Umbilical cord (tissue), 2 donors: ENCODE measurements around the gene CTRB2. TPM values are rescaled to one million over a fixed set of nuclear protein-coding genes. Genes with fewer than 3 reads are reported as not detected.

Experiments
- DNase-seq: peaks from one replicate; pipeline ENCODE4 v3.0.0-alpha.2; 2015; ENCODE audit warnings: low spot score
- total RNA-seq: library from RNA; depleted of rRNA; stranded (reverse); fragments of >200 nt; gene quantifications from one replicate; pipeline ENCODE4 v1.2.3, GENCODE V29; 2014; ENCODE audit warnings: low replicate concordance; ENCODE audit not compliant: insufficient read depth

CTRB2 gene
- not detected for total RNA-seq

DNA sequence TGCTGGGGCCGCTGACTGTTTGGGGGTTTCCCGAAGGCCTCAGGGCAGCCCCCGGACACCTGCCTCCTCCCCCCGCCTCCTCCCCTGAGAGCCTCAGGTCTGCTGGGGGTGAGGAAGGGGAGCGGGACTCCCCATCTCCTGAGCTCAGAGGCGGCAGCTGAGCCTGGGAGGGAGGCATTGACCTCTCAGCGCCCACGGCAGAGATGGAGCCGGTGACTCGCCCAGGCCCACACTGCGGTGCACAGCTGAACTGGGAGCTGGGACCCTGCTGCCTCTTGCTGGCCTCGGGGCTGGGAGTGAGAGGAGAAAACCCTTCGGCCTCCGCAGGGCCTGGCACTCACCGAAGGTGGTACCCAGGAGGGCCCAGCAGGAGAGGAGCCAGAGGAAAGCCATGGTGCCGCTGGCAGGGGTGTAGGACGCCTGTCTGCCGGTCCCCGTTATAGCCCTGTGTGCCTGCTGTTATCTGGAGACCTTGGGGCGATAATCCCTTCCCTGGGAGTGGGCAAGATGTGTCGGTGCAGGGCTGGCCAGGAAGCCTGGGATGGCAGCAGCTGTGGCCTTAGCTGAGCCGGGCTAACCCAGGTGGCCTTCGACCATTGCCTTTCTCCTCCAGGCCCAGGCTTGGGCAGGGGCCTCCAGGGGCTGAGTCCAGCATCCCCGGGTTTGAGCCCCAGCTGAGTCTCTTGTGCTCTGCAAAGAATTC is at the start of gene CTRB2:
TSS of gene CTRB2 (minus strand) at position 413 of the 703 bp plus-strand sequence. CDS start at position 393, 20 bp downstream.
- DNase-seq: no peak

GRCh38 chr16:75256059-75256571 is 49.2 kb upstream of the CTRB2 start:
- peak; percentile 53 for DNase-seq

DNA sequence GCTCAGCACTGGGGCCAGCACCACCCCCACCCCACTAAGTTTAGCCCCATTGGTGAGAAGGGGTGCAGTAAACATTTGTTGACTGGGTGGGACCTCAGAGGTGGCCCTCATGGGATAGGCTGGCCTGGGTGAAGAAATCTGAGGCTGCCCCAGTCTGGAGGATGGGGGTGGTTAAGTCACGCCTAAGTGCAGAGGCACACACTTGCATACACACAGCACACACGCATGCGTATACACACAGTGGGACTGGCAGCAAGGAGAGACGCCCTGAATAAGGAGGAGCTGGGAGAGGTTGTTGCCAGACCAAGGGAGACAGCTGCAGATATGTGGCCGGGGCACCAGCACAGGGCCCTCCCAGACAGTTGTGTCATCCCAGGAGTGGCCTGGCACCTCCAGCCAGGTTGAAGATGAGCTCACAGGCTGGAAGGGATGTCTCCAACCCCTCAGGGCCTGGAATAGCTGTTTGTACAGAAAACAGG is 47.4 kb upstream of the CTRB2 start:
- DNase-seq: peak; percentile 85

- peak; percentile 92 for DNase-seq
These were observed 46.3 kb upstream of the CTRB2 start for GRCh38 chr16:75252946-75253911.

DNA sequence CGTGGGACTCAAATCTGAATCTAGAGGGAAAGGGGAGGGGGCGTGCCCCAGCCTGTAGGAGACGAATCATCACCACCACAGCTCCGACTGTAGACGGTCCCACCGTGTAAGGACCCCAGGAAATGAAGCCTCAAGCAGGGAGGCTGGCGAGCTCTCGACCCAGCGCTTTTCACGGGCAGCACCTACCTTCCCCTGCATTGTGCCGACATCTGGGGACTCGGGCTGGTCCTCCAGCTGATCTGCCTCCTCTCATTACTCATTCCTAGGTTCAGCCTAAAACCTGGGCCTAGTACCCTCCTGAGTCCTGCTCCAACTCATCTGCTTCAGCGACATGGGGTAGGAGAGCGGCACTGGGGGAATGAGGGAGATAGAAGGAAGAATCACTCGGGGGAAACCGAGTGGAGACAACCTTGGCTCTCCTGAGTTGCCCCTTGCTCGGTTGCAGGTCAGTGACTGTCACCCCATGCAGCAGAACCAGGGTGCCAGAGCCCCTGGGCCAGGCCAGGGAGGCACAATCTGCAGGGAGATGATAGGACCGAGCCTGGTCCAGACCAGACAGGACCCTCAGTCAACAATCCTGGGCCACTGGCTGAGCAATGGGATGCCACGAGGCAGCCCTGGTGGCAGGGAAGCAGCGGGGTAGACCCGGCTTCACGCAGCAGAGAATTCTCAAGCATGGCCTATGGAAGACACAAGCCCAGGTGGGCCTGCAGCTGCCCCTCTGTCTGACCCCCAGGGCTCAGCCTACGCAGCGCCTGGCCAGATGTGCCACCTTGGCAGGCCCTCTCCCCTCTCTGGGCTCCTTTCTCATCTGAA is 45.3 kb upstream of the CTRB2 start:
- DNase-seq: no peak

DNA sequence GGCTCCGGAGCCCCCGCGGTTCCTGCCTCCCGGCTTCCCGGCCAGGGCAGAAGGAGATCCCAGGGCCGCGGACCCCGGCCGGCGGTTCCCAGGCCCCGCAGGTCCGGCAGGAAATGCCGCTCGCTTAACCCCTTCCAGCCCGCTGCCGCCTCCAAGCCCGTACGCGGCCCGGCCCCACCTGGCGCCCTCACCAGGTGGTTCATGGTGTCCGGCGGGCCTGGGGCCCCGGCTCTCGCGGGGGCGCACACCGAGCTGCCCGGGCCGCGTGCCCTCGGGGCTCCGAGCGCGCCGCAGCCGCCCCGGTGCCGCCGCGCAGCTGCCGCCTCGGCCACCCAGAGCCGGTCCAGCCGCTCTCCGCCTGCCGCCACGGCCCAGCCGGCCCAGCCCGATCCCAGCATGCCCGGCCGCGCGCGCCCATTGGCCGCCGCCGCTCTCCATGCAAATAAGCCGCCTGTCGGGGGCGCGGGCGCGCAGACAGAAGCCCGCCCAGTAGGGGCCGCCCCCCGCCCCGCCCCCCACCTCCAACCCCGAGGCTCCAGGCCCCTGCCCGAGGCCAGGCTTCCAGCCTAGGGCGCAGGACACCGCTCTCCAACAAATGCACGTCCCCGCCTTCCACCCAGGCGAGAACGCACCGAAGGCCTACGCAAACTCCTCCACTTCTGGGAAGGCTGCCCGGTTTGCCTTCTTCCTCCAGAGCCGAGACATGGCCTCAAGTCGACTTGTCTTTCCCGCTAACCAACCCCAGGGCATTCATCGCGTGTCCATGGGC is 44.5 kb upstream of the CTRB2 start, which contains the start of gene BCAR1:
TSS of gene BCAR1 (minus strand) at position 345 of the 769 bp plus-strand sequence. CDS start at position 203, 142 bp downstream.
- peak; percentile 93 for DNase-seq

GRCh38 chr16:75250809-75251279 is 43.9 kb upstream of the CTRB2 start:
- no peak for DNase-seq

GRCh38 chr16:75250089-75250808 is 43.3 kb upstream of the CTRB2 start:
- DNase-seq: no peak

DNA sequence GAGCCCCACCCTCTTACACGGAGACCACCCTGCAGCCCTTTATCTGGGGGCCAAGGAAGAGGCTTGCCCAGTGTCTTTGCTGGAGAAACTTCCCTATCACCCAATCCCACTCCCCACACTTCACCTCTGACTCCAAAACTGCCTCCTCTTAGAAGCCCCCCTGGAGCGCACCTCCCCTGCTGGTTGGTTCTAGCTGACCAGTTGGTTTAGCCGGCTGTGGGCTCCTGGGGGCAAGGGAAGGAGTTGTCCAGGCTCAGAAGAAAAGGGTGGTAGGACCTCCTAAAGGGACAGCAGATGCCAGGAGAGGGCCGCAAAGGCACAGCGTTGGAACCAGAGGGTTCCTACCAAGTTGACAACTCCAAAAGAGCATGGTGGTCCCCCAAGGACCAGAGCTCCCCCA is 42.5 kb upstream of the CTRB2 start:
- no peak for DNase-seq

DNA sequence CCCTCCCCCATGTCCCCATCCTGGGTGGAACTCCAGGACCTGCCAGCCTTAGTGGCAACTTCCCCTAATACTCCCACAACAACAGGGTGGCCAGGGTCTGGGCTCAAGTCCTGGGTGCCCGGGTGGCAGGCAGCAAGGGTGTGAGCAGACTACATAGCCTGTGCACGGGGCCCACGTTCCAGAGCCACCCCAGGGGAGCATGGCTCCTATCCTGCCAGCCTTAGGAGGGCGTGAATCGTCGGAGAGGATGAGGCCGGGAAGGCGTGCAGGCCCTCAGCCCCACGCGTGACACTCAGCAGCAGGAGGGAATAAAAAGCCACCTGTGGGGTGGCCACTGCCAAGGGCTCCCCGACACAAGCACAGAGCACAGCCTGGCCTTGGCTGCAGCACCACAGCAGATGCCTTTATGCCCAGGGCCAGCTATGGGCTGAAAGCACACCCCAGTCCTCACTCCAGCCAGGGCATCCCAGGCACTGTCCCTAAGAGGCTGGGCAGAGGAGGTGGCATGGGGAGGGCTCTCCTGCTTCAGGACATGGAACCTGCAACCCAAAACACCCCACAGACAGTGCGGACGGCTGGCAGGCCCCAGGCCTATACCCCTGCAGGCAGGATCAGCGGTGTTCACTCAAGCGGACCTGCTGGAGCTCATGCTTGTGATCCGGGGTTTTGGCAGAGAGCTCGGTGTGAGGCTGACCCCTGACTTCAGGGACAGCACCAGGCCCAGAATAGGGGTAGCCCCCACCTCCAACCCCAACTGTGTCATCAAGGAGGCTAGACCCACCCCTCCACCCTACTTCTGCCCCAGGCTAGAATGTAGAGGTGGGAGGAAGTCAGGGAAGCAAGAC is 41.8 kb upstream of the CTRB2 start:
- DNase-seq: no peak

DNA sequence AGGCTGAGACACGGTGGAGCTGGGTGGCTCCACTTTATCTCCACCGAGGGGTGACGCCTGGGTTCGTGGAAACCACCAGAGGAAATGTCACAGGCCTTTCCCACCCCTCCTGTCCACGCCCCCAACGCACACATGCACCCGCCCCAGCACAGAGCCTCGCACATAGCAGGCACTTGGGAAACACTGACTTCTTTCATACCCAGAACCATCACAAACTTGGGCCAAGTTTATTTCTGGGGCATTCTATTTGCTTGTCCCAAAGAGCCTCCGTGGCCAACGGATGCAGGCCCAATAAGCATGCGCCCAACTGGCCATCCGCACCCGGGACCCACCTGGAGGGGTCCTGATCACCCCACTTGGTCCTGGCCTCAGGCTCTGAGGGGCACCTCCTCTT is 41.2 kb upstream of the CTRB2 start:
- DNase-seq: no peak

DNA sequence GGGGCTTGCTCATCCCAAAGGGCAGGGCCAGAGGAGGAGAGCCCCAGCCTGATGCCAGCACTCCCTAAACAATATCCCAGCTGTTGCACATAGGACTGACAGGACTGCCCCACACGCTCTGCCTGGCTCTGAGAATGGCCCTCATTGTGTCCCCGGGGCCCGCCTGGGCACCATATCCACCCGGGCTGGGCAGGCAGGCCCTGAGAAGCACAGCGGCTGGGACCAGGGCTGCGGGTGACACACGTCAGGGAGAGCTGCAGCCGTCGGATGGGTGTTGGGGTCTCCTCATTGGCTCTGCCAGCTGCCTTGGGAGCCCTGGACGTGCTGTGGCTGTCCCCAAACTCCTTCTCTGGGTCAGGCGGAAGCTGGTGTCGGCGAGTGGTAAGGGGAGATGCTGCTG is 40.3 kb upstream of the CTRB2 start:
- no peak for DNase-seq

GRCh38 chr16:75246504-75247205 is 39.7 kb upstream of the CTRB2 start:
- DNase-seq: peak; percentile 50

DNA sequence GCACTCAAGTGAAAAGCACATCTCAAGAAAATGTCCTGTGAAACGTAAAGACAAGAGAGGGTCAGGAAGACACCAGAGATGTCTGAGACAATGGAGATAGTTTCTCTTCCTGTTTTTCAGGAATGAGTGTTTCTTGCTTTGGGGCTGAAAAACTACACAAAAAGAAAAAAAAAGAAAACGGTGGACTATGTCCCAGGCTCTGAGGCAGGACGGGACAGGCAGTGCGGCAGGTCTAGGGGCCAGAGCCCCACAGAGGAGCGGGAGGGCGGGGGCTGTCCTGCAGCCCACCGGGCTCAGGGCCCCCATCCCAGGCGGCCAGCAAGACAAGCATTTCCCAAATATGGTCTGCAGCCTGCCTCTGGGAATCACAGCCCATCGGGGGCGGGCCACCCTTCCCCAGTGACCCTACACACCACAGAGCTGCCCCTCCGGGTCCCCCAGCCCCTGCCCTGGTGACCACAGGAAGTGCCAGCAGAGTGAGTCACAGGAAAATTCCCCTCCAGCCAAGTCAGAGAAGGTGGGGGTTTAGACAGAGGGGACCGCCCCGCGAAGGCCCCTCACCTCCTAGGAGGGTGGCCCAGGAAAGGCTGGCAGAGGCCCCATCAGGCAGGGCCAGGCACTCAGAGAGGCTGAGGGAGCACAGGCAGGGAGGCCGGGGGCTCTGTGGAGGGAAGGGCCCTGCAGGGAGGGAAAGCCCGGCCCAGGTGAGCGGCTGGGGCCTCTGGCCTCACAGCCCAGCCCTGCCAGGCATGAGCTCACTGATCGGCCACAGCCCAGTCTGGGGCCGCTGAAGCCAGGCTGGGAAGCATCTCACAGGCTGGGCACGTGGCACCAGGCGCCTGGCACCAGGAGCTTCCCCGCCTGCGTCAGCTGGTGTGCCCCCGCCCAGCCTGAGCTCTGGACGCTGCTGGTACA is 38.1 kb upstream of the CTRB2 start:
- peak; percentile 93 for DNase-seq

GRCh38 chr16:75244225-75244809 is 37.4 kb upstream of the CTRB2 start:
- DNase-seq: peak; percentile 72

GRCh38 chr16:75243667-75244224 is 36.8 kb upstream of the CTRB2 start:
- DNase-seq: no peak
